ENCODE data around the gene CHST7.

GRCh38 chrX:46630141-46630540 lies 56.6 kb downstream of the CHST7 start:
- TF ChIP-seq CTCF (IDR thresholded peaks at IDR 0.05) = no peak
- TF ChIP-seq TCF7L2 (IDR thresholded peaks at IDR 0.05; ENCODE audit: low read depth, low read length) = no peak
- TF ChIP-seq POLR2AphosphoS5 (IDR thresholded peaks at IDR 0.05; ENCODE audit: low read depth, low read length) = no peak
